T-cell (primary cell): ENCODE data around the gene SMARCC1. TPM values are rescaled to one million over a fixed set of nuclear protein-coding genes. Genes with fewer than 3 reads are reported as not detected.
"Not testable (repeated sequence)": the region's sequence is repeated elsewhere in the genome, so short reads cannot be mapped to it uniquely, and the experiment has no call there.

Experiments
- ATAC-seq, 4 experiments: fragments of 200-7000 bp in 3 of 4; fragments of 150-1000 bp in 1 of 4; cut with Tn5 transposase; replicated peaks in 1 of 4; 1 replicate in 3 of 4; 2 replicates in 1 of 4; pipeline ENCODE4 v1.10.0; 2021; ENCODE audit warnings: moderate library complexity in 3 of 4, mild to moderate bottlenecking in 2 of 4, moderate number of reproducible peaks in 1 of 4
- CTCF ChIA-PET, 2 donors: fragments of 300-600 bp; sonication (Branson Sonifier 250); formaldehyde crosslinking; loops; one replicate each; lab custom pipeline; 2022; ENCODE audit warnings: antibody characterized with exemption in 2 of 2; lab: Charles Lee
- POLR2A ChIA-PET, 2 donors: fragments of 300-600 bp; sonication (Branson Sonifier 250); formaldehyde crosslinking; loops; one replicate each; lab custom pipeline; 2022; ENCODE audit warnings: antibody characterized with exemption in 2 of 2; lab: Charles Lee
- DNase-seq, 35 experiments: peaks; one replicate each; pipeline versions ENCODE4 v3.0.0 to v3.0.0-alpha.2; 2013 to 2023
- H3K27ac ChIP-seq: one replicate; pipeline ENCODE4 v1.5.1; 2013; ENCODE audit warnings: low read length
- H3K27me3 ChIP-seq, 2 experiments: replicated peaks in 1 of 2; 1 replicate in 1 of 2; 2 replicates in 1 of 2; pipeline versions ENCODE4 v1.6.1 to v1.7.0; 2013; ENCODE audit warnings: low read length in 1 of 2, mixed read lengths in 1 of 2; ENCODE audit not compliant: control insufficient read depth in 2 of 2, insufficient read depth in 2 of 2; ENCODE audit errors: extremely low read depth in 1 of 2
- H3K36me3 ChIP-seq, 2 donors: 1 replicate in 1 of 2; 2 replicates in 1 of 2; pipeline versions ENCODE4 v1.6.1 to v1.7.0; 2013; ENCODE audit warnings: low read length in 1 of 2; ENCODE audit not compliant: control insufficient read depth in 2 of 2, insufficient read depth in 1 of 2; ENCODE audit errors: extremely low read depth in 1 of 2
- H3K4me1 ChIP-seq, 2 experiments: 1 replicate in 1 of 2; 2 replicates in 1 of 2; pipeline versions ENCODE4 v1.6.1 to v1.7.0; 2013; ENCODE audit warnings: low read length in 2 of 2, mixed read lengths in 1 of 2; ENCODE audit not compliant: insufficient read depth in 2 of 2, control insufficient read depth in 1 of 2; ENCODE audit errors: extremely low read depth in 1 of 2
- H3K4me3 ChIP-seq, 2 donors: 1 replicate in 1 of 2; 2 replicates in 1 of 2; pipeline versions ENCODE4 v1.5.1 to v1.7.0; 2013; ENCODE audit warnings: mild to moderate bottlenecking in 2 of 2, low read length in 1 of 2, moderate library complexity in 1 of 2; ENCODE audit not compliant: control insufficient read depth in 1 of 2; ENCODE audit errors: extremely low read depth in 1 of 2
- H3K9me3 ChIP-seq: 2 replicates; pipeline ENCODE4 v1.7.0; 2013
- H3K27ac Mint-ChIP-seq, 2 donors: one replicate each; pipeline ENCODE4 v1.8.0; 2020 to 2021; ENCODE audit warnings: mild to moderate bottlenecking in 2 of 2, mixed read lengths in 2 of 2
- H3K27me3 Mint-ChIP-seq, 2 donors: one replicate each; pipeline ENCODE4 v1.8.0; 2021 to 2022; ENCODE audit warnings: mixed read lengths in 2 of 2
- H3K36me3 Mint-ChIP-seq: one replicate; pipeline ENCODE4 v1.8.0; 2021; ENCODE audit warnings: mixed read lengths
- H3K4me1 Mint-ChIP-seq, 3 donors: one replicate each; pipeline ENCODE4 v1.8.0; 2020 to 2022; ENCODE audit warnings: mixed read lengths in 3 of 3, mild to moderate bottlenecking in 1 of 3
- H3K4me3 Mint-ChIP-seq, 3 donors: one replicate each; pipeline ENCODE4 v1.8.0; 2020 to 2022; ENCODE audit warnings: mild to moderate bottlenecking in 3 of 3, mixed read lengths in 3 of 3, moderate library complexity in 3 of 3
- H3K9me3 Mint-ChIP-seq, 3 donors: one replicate each; pipeline ENCODE4 v1.8.0; 2020 to 2022; ENCODE audit warnings: mixed read lengths in 3 of 3
- WGBS: methylation state at CpG from one replicate; pipeline ENCODE4 v1.1.5; 2013; ENCODE audit warnings: missing lambda C conversion rate; ENCODE audit not compliant: insufficient coverage; 5-methylcytosine and 5-hydroxymethylcytosine counted together
- total RNA-seq, 35 experiments: library from RNA in 6 of 35; stranded (reverse) in 6 of 35; fragments of 120-200 nt in 1 of 35; gene quantifications; one replicate each; pipeline versions ENCODE4 v1.2.1 to v1.2.4 and lab custom pipeline; 2013 to 2026

SMARCC1 gene
- total RNA-seq, 5 donors from 2014 or later (not counting 1 experiment from before 2014, with no cell fraction given): 88.9 to 99.3 (median 92.4) TPM

- no peaks in the 10 kb centered on the region for H3K27me3 Mint-ChIP-seq
- 89% methylated on average over 3 of the region's 4 CpGs for WGBS
- CTCF ChIA-PET: interaction anchor here in 1 of 2 donors (0.6 kb wide), 1 partner anchor 15 kb away, joined by 3 read pairs; no protein-coding TSS in a partner anchor
Observed at GRCh38 chr3:47761046-47761445, 20.6 kb downstream of the SMARCC1 start.

GRCh38 chr3:47760207-47760606, 21.5 kb downstream of the SMARCC1 start:
- H3K27ac Mint-ChIP-seq, H3K27ac ChIP-seq, ATAC-seq, POLR2A ChIA-PET, H3K4me1 ChIP-seq, H3K27me3 Mint-ChIP-seq, H3K4me3 Mint-ChIP-seq, H3K9me3 ChIP-seq, H3K4me3 ChIP-seq, H3K27me3 ChIP-seq, H3K9me3 Mint-ChIP-seq, DNase-seq: not testable (repeated sequence)
- H3K36me3 ChIP-seq: peaks cover 0 to 36% of the 10 kb centered on the region in 2 donors
- no CpG with 5 or more reads among the region's 4 CpGs for whole genome bisulfite sequencing
- CTCF ChIA-PET: interaction anchor here (0.6 kb wide), 3 partner anchors 16 to 30 kb away, joined by 3 read pairs; no protein-coding TSS in a partner anchor
- H3K4me1 Mint-ChIP-seq: peaks cover 9 to 23% (median 16%) of the 10 kb centered on the region in 3 donors
- H3K36me3 Mint-ChIP-seq: peaks cover 17% of the 10 kb centered on the region

More at GRCh38 chr3:47761046-47761445, 20.6 kb downstream of the SMARCC1 start:
- Histone ChIP-seq H3K36me3 (peaks cover 0 to 36% of the 10 kb centered on the region in 2 donors), H3K4me1 (no peaks in the 10 kb centered on the region), H3K27me3 (no peaks in the 10 kb centered on the region), H3K4me3 (no peak overlapping the region), H3K9me3 (no peaks in the 10 kb centered on the region), H3K27ac (no peak overlapping the region)
- Mint-ChIP-seq H3K36me3 (peaks cover 20% of the 10 kb centered on the region), H3K4me3 (no peak overlapping the region), H3K4me1 (peaks cover 9 to 23% (median 17%) of the 10 kb centered on the region in 3 donors), H3K9me3 (no peaks in the 10 kb centered on the region), H3K27ac (peak overlapping the region in 1 of 2 donors; percentile 39)
- DNase-seq (no peak), ATAC-seq (no peak)
- POLR2A ChIA-PET: no interaction called here

- 100% methylated on average over 5 of the region's 14 CpGs for WGBS
- H3K27ac Mint-ChIP-seq: no peak overlapping the region
- H3K4me1 Mint-ChIP-seq: peaks cover 11 to 23% (median 14%) of the 10 kb centered on the region in 3 donors
- POLR2A ChIA-PET: no interaction called here
- Histone ChIP-seq H3K9me3 (no peaks in the 10 kb centered on the region), H3K4me3 (no peak overlapping the region), H3K36me3 (peaks cover 0 to 22% of the 10 kb centered on the region in 2 donors), H3K27me3 (no peaks in the 10 kb centered on the region), H3K27ac (no peak overlapping the region), H3K4me1 (no peaks in the 10 kb centered on the region)
- CTCF ChIA-PET: no interaction called here
- H3K27me3 Mint-ChIP-seq: no peaks in the 10 kb centered on the region
- H3K4me3 Mint-ChIP-seq: no peak overlapping the region
- DNase-seq (no peak), ATAC-seq (no peak)
- peaks cover 14% of the 10 kb centered on the region for H3K36me3 Mint-ChIP-seq
- H3K9me3 Mint-ChIP-seq: no peaks in the 10 kb centered on the region
Observed at GRCh38 chr3:47758261-47759025, 23.2 kb downstream of the SMARCC1 start.

GRCh38 chr3:47752716-47753115, 29.0 kb downstream of the SMARCC1 start:
- H3K27ac Mint-ChIP-seq: no peak overlapping the region
- POLR2A ChIA-PET: interaction anchor here in 1 of 2 donors (0.6 kb wide), 1 partner anchor 1712 kb away, joined by 4 read pairs; no protein-coding TSS in a partner anchor
- WGBS: 100% methylated on average over 3 of the region's 3 CpGs

GRCh38 chr3:47750811-47751354, 30.8 kb downstream of the SMARCC1 start:
- H3K9me3 Mint-ChIP-seq, POLR2A ChIA-PET, H3K27me3 ChIP-seq, H3K4me1 ChIP-seq, DNase-seq, H3K4me3 Mint-ChIP-seq, ATAC-seq, H3K27ac Mint-ChIP-seq, H3K27ac ChIP-seq, H3K27me3 Mint-ChIP-seq, H3K36me3 Mint-ChIP-seq, H3K4me3 ChIP-seq, H3K9me3 ChIP-seq: not testable (repeated sequence)
- CTCF ChIA-PET: interaction anchor here in 1 of 2 donors (0.6 kb wide), 1 partner anchor 284 kb away, joined by 3 read pairs; no protein-coding TSS in a partner anchor
- WGBS: 91% methylated on average over 5 of the region's 12 CpGs
- H3K4me1 Mint-ChIP-seq: peaks cover 0 to 11% (median 4%) of the 10 kb centered on the region in 3 donors
- peaks cover 0 to 14% of the 10 kb centered on the region in 2 donors for H3K36me3 ChIP-seq

More at GRCh38 chr3:47752716-47753115, 29.0 kb downstream of the SMARCC1 start:
- H3K4me3 ChIP-seq: no peak overlapping the region
- CTCF ChIA-PET: no interaction called here
- no peaks in the 10 kb centered on the region for H3K27me3 ChIP-seq
- H3K4me1 Mint-ChIP-seq: peaks cover 7 to 11% (median 7%) of the 10 kb centered on the region in 3 donors
- no peak overlapping the region for H3K4me3 Mint-ChIP-seq
- H3K27ac ChIP-seq: no peak overlapping the region
- DNase-seq: no peak
- H3K9me3 ChIP-seq: no peaks in the 10 kb centered on the region
- peaks cover 0 to 19% of the 10 kb centered on the region in 2 donors for H3K36me3 ChIP-seq
- no peaks in the 10 kb centered on the region for H3K4me1 ChIP-seq
- no peaks in the 10 kb centered on the region for H3K9me3 Mint-ChIP-seq
- no peaks in the 10 kb centered on the region for H3K27me3 Mint-ChIP-seq
- peaks cover 14% of the 10 kb centered on the region for H3K36me3 Mint-ChIP-seq
- ATAC-seq: no peak

GRCh38 chr3:47747558-47747957, 34.1 kb downstream of the SMARCC1 start:
- H3K27me3 Mint-ChIP-seq: no peaks in the 10 kb centered on the region
- ATAC-seq (no peak), DNase-seq (no peak)
- Histone ChIP-seq H3K27me3 (no peaks in the 10 kb centered on the region), H3K9me3 (no peaks in the 10 kb centered on the region), H3K36me3 (peaks cover 10 to 35% of the 10 kb centered on the region in 2 donors), H3K4me1 (peaks cover 0 to 3% of the 10 kb centered on the region in 2 experiments), H3K4me3 (no peak overlapping the region), H3K27ac (no peak overlapping the region)
- H3K4me3 Mint-ChIP-seq: no peak overlapping the region
- POLR2A ChIA-PET: interaction anchor here in 1 of 2 donors (0.6 kb wide), 1 partner anchor 32 kb away, joined by 12 read pairs; no protein-coding TSS in a partner anchor
- CTCF ChIA-PET: no interaction called here
- H3K4me1 Mint-ChIP-seq: peaks cover 7 to 13% (median 10%) of the 10 kb centered on the region in 3 donors
- no peaks in the 10 kb centered on the region for H3K9me3 Mint-ChIP-seq
- H3K27ac Mint-ChIP-seq: no peak overlapping the region
- H3K36me3 Mint-ChIP-seq: peaks cover 16% of the 10 kb centered on the region
- WGBS: no CpG with 5 or more reads among the region's 3 CpGs
